ENCODE measurements around the gene JAZF1. TPM values are rescaled to one million over a fixed set of nuclear protein-coding genes. Genes with fewer than 3 reads are reported as not detected.

JAZF1 gene
- total and polyA plus RNA-seq, 2 of the 8 experiments (the other 6 are each of a cell fraction or from before 2014, with no cell fraction given) = 2.6 to 21.8 TPM

DNA sequence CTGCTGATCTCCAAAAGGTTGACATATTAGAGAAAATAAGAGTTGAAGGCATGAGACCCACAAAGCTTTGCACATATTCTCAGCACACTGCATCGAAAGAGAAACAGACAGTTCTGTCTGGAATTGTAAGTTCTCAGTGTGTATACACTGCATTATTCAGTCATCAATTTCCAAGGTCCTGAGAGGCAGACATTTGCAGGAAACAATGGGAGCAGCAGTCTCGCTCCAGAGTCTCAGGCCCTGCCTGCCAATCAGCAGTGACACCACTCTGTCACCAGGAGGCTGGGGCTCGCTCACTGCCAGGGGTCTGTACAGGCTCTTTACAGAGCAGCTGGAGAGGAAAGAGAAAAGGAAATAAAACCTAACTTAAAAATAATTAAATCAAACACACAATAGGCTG lies 36.3 kb downstream of the JAZF1 start:
- H3K9ac ChIP-seq (replicated peaks in 1 of 4; ENCODE audit: extremely low read depth in 1 of 4, low read depth in 3 of 4, low read length in 3 of 4) = no peak overlapping the region
- H2BK5ac ChIP-seq (ENCODE audit: low read depth, low read length) = no peak overlapping the region
- no peak overlapping the region for H3K18ac ChIP-seq (ENCODE audit: extremely low read depth, low read length)
- no peak overlapping the region for H3K14ac ChIP-seq (ENCODE audit: insufficient read length)
- no peak overlapping the region for H2AFZ ChIP-seq (ENCODE audit: low read length)
- H4K91ac ChIP-seq (replicated peaks; ENCODE audit: insufficient read length, low read length) = no peak overlapping the region
- no peaks in the 10 kb centered on the region for H3K27me3 ChIP-seq (replicated peaks in 1 of 4; ENCODE audit: control insufficient read depth in 3 of 4, extremely low read depth in 1 of 4, insufficient read depth in 3 of 4, low read length in 3 of 4)
- no peak overlapping the region for H3K56ac ChIP-seq (replicated peaks; ENCODE audit: insufficient read length, low read depth, low read length)
- ChIA-PET CTCF (ENCODE audit: partially characterized antibody) (interaction anchor here (0.9 to 1.8 kb wide), 7 partner anchors 10 to 218 kb away, joined by 3 to 4 read pairs (median 4); no protein-coding TSS in a partner anchor), POLR2A (ENCODE audit: partially characterized antibody) (interaction anchor here (1.1 kb wide), 1 partner anchor 22 kb away, joined by 4 read pairs; no protein-coding TSS in a partner anchor)
- DNase-seq (ENCODE audit: low read depth in 1 of 2, low spot score in 2 of 2) (no peak), FAIRE-seq (no peak)
- no peaks in the 10 kb centered on the region; a peak in 1 of 4 replicates for H3K79me2 ChIP-seq (ENCODE audit: control insufficient read depth in 1 of 2, insufficient read depth in 2 of 2, low read length in 2 of 2)
- H3K36me3 ChIP-seq (ENCODE audit: control insufficient read depth in 2 of 4, insufficient read depth in 4 of 4, low read length in 3 of 4) = no peaks in the 10 kb centered on the region; a peak in 1 of 8 replicates
- H4K20me1 ChIP-seq (replicated peaks in 1 of 2; ENCODE audit: control insufficient read depth in 1 of 2, insufficient read depth in 2 of 2, low read length in 2 of 2) = no peaks in the 10 kb centered on the region
- H3K27ac ChIP-seq (ENCODE audit: low read depth, low read length) = no peak overlapping the region
- no peak overlapping the region for H3K23ac ChIP-seq (ENCODE audit: insufficient read length)
- H3K4me3 ChIP-seq (ENCODE audit: extremely low read depth in 1 of 4, insufficient read depth in 2 of 4, low read depth in 3 of 4, low read length in 4 of 4) = no peak overlapping the region
- TF ChIP-seq, protein P1, sequence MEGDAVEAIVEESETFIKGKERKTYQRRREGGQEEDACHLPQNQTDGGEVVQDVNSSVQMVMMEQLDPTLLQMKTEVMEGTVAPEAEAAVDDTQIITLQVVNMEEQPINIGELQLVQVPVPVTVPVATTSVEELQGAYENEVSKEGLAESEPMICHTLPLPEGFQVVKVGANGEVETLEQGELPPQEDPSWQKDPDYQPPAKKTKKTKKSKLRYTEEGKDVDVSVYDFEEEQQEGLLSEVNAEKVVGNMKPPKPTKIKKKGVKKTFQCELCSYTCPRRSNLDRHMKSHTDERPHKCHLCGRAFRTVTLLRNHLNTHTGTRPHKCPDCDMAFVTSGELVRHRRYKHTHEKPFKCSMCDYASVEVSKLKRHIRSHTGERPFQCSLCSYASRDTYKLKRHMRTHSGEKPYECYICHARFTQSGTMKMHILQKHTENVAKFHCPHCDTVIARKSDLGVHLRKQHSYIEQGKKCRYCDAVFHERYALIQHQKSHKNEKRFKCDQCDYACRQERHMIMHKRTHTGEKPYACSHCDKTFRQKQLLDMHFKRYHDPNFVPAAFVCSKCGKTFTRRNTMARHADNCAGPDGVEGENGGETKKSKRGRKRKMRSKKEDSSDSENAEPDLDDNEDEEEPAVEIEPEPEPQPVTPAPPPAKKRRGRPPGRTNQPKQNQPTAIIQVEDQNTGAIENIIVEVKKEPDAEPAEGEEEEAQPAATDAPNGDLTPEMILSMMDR (IDR thresholded peaks at IDR 0.05; ENCODE audit: control extremely low read depth in 1 of 3, insufficient read depth in 1 of 3, low read depth in 1 of 3, low read length in 3 of 3) = peak; percentile 44 to 49 (median 44)
- TF ChIP-seq EZH2 (IDR thresholded peaks at IDR 0.05; ENCODE audit: low read depth, low read length, severe bottlenecking) = no peak
- no peak for TF ChIP-seq CHD1 (IDR thresholded peaks at IDR 0.05; ENCODE audit: low read depth, low read length)
- TF ChIP-seq SP2 (IDR thresholded peaks at IDR 0.05; ENCODE audit: low read length) = no peak
- TF ChIP-seq POU5F1 (IDR thresholded peaks at IDR 0.05; ENCODE audit: low read depth, low read length) = no peak
- peak; percentile 36 to 54 for TF ChIP-seq RAD21 (IDR thresholded peaks at IDR 0.05 in 1 of 2, conservative IDR thresholded peaks at IDR 0.05 in 1 of 2; ENCODE audit: low read depth in 2 of 2, low read length in 2 of 2)
- H3K4me2 ChIP-seq (ENCODE audit: insufficient read depth in 1 of 2, low read depth in 2 of 2, low read length in 2 of 2) = no peak overlapping the region
- H3K79me1 ChIP-seq (ENCODE audit: low read depth, low read length) = peaks cover 5% of the 10 kb centered on the region; the same call in 1 of the 2 replicates
- peaks cover 0 to 4% (median 1%) of the 10 kb centered on the region in 4 experiments; a peak in 2 of 7 replicates for H3K4me1 ChIP-seq (replicated peaks in 1 of 4; ENCODE audit: control insufficient read depth in 3 of 4, insufficient read depth in 4 of 4, low read length in 3 of 4)
- H3K23me2 ChIP-seq (ENCODE audit: low read depth, low read length) = no peaks in the 10 kb centered on the region
- no peak overlapping the region for H2AK5ac ChIP-seq (ENCODE audit: low read depth, low read length)
- 80% methylated on average over 3 of the region's 3 CpGs; no CpG with 5 or more reads in 1 of the 2 experiments for WGBS, 2 experiments (ENCODE audit: extremely low coverage in 1 of 2, insufficient coverage in 1 of 2, insufficient read length in 1 of 2, insufficient replicate concordance in 2 of 2, low coverage in 1 of 2, low lambda C conversion rate in 2 of 2, missing lambda C conversion rate in 1 of 2)
- no peak overlapping the region for H4K5ac ChIP-seq (ENCODE audit: insufficient read length, low read depth, low read length)
- no peak overlapping the region for H4K8ac ChIP-seq (ENCODE audit: extremely low read depth, insufficient read depth, low read length)
- H2BK15ac ChIP-seq (ENCODE audit: low read length) = no peak overlapping the region
- H3K9me3 ChIP-seq (ENCODE audit: insufficient read depth in 2 of 2, low read depth in 1 of 2, low read length in 1 of 2) = no peaks in the 10 kb centered on the region
- no peak overlapping the region for H2BK20ac ChIP-seq (ENCODE audit: low read length)
- H2BK120ac ChIP-seq (replicated peaks; ENCODE audit: low read depth, low read length) = no peak overlapping the region
- H2BK12ac ChIP-seq (ENCODE audit: low read depth, low read length) = no peak overlapping the region
- H3K4ac ChIP-seq (replicated peaks; ENCODE audit: insufficient read length, low read depth, low read length) = no peak overlapping the region

All from H1 (cell line).